Measurements from ENCODE around the gene NOTO.
"Not testable (repeated sequence)": the region's sequence is repeated elsewhere in the genome, so short reads cannot be mapped to it uniquely, and the experiment has no call there.

The NOTO gene

GRCh38 chr2:73202156-73203054 is at the start of gene NOTO:
Gene NOTO (plus strand): TSS chr2:73202574. CDS start chr2:73202667, 93 bp downstream.
- DNase-seq = no peak

- no peak for DNase-seq
Observed at GRCh38 chr2:73156539-73157124, 45.7 kb upstream of the NOTO start.

GRCh38 chr2:73162856-73163391 is 39.5 kb upstream of the NOTO start:
- no peak for DNase-seq

GRCh38 chr2:73163483-73164367 is 38.6 kb upstream of the NOTO start:
- DNase-seq = peak; percentile 62

- DNase-seq = not testable (repeated sequence)
Observed at GRCh38 chr2:73165978-73166377, 36.4 kb upstream of the NOTO start.

- not testable (repeated sequence) for DNase-seq
Observed at GRCh38 chr2:73166813-73167212, 35.6 kb upstream of the NOTO start.

- DNase-seq = not testable (repeated sequence)
Observed at GRCh38 chr2:73168348-73168747, 34.0 kb upstream of the NOTO start.

GRCh38 chr2:73170341-73170740 is 32.0 kb upstream of the NOTO start:
- DNase-seq = not testable (repeated sequence)

GRCh38 chr2:73172963-73173362 is 29.4 kb upstream of the NOTO start:
- no peak for DNase-seq

GRCh38 chr2:73173781-73174180 is 28.6 kb upstream of the NOTO start:
- no peak for DNase-seq

GRCh38 chr2:73174244-73174643 is 28.1 kb upstream of the NOTO start:
- DNase-seq = no peak

GRCh38 chr2:73174941-73175662 is 27.3 kb upstream of the NOTO start:
- no peak for DNase-seq

- peak; percentile 43 for DNase-seq
Observed at GRCh38 chr2:73175663-73176204, 26.6 kb upstream of the NOTO start.

- no peak for DNase-seq
Observed at GRCh38 chr2:73176205-73176880, 26.0 kb upstream of the NOTO start.

GRCh38 chr2:73176881-73177644 is 25.3 kb upstream of the NOTO start:
- DNase-seq = peak; percentile 78

- DNase-seq = no peak
Observed at GRCh38 chr2:73177645-73178255, 24.6 kb upstream of the NOTO start.

GRCh38 chr2:73185965-73186364 is 16.4 kb upstream of the NOTO start:
- no peak for DNase-seq

- DNase-seq = no peak
Observed at GRCh38 chr2:73187549-73187948, 14.8 kb upstream of the NOTO start.

- DNase-seq = no peak
Observed at GRCh38 chr2:73197579-73197978, 4.8 kb upstream of the NOTO start.

- not testable (repeated sequence) for DNase-seq
Observed at GRCh38 chr2:73200281-73200680, 2.1 kb upstream of the NOTO start.
